NOMO-1 treated with DMSO at 0.1 percent for 48 hours (cell line): ENCODE measurements around the gene LIPJ.

Experiments used
- DNase-seq: peaks from one replicate; lab custom pipeline; 2025; ENCODE audit not compliant: unreplicated experiment; lab: John Stamatoyannopoulos, UW

Gene LIPJ, protein sequence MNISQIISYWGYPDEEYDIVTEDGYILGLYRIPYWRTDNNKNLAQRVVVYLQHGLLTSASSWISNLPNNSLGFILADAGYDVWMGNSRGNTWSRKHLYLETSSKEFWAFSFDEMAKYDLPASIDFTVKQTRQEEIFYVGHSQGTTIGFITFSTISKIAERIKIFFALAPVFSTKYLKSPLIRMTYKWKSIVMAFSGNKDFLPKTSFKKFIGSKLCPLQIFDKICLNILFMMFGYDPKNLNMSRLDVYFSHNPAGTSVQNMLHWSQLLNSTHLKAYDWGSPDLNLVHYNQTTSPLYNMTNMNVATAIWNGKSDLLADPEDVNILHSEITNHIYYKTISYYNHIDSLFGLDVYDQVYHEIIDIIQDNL

DNA sequence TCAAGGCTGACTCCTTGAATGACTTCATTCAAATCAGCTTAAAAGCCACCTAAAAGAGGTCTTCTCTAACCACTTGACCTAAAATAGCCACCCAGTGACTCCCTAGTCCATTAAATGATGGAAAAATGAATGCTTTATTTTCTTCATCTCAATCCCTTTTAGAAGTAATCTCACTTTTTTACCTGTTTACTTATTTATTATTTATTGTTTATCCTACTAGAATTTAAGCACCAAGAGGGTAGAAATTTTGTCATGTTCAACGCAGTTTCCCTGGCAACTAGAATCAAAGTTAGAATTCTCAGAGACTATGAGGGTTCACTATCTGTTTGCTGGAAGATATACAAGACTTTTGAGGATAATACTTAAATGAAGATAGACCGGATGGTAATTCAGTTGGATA is at the start of gene LIPJ:
TSS of gene LIPJ (plus strand) at position 301 of the 400 bp plus-strand sequence. CDS start 3,926 bp downstream, outside the sequence.
- no peak for DNase-seq

DNA sequence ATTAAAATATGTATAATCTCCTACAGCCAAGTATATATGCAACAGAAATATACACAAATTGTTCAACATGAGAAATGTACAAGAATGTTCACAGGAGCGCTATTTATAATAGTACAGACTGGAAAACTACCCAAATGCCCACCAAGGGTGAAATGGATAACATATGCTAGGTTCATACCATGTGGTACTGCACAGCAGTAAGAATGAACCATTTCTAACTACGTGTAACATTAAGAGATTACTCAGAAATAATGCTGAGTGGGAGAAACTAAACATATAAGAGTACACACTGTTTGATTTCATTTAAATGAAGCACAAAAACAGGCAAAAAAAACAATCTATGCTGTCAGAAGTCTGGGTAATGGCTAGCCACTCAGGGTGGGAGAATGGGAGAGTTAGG is 49.2 kb upstream of the LIPJ start:
- DNase-seq, result no peak

- no peak for DNase-seq
These were observed 48.5 kb upstream of the LIPJ start for GRCh38 chr10:88538048-88538447.

DNA sequence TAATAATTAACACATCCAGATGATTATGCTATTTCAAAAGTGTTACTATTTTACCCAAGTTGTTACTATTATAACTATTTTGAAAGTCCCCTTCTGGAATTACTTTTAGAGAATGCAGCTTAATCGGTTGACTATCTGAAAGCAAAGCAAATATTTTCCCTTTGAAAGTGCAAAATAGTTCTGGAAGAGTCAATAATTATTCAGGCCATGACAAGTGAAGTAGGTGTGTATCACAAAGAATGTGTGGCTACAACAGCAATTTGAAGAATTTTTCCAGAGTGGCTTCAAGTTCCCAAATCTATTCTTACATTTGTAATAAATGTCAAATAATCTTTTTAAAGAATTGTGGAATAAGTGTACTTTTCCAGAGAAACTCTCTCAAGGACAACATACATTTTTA is 46.2 kb upstream of the LIPJ start:
- no peak for DNase-seq

GRCh38 chr10:88541116-88541626 is 45.4 kb upstream of the LIPJ start:
- no peak for DNase-seq

GRCh38 chr10:88542522-88542921 is 44.0 kb upstream of the LIPJ start:
- no peak for DNase-seq

GRCh38 chr10:88544140-88544870 is 42.3 kb upstream of the LIPJ start:
- peak; percentile 56 for DNase-seq

GRCh38 chr10:88545359-88545758 is 41.2 kb upstream of the LIPJ start:
- DNase-seq, result no peak

- DNase-seq, result no peak
These were observed 40.1 kb upstream of the LIPJ start for GRCh38 chr10:88546497-88546896.

DNA sequence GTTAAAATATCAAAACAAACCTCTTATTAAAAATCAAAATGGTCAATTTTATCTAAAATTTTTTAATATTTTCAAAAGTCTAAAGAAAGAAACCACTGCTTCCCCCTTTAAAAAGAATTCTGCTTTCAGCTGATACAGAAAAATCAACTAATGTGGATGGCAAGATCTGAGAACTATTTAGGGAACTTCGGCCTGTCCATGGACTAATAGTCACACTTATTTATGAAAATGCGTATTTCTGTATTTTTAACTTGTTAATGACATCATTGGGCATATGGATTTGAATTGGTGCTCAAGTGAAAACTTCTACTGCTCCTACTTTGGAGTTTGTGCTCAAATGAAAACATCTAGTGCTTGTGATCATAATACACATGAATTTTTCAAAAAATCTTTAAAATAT is 35.3 kb upstream of the LIPJ start:
- DNase-seq, result no peak

- DNase-seq, result peak; percentile 93
These were observed 33.3 kb upstream of the LIPJ start for GRCh38 chr10:88553116-88553752.

DNA sequence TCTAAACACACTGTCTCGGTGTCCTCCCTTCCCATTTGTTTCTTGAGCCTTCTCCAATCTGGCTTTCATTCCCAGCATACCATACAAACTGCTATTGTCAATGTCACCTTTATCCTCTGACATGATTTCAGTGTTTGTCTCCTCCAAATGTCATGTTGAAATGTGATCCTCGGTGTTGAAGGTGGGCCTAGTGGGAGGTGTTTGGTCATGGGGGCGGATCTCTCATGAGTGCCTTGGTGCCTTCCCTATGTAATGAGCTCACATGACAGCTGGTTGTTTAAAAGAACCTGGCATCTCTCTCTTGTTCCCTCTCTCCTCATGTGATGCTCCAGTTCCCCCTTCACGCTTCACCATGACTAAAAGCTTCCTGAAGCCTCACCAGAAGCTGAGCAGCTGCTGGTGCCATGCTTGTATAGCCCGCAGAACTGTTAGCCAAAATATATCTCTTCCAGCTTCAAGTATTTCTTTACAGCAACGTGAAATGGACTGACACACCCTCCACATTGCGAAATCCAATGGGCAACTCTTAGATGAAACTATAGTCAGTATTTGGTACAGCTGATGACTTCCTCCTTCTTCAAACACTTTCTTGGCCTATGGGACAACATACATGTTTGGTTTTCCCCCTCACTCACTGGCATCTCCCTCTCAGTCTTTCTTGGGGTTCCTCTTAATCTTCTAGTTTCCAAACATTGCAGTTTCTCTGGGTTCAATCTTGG is 31.2 kb upstream of the LIPJ start:
- peak; percentile 75 for DNase-seq

DNA sequence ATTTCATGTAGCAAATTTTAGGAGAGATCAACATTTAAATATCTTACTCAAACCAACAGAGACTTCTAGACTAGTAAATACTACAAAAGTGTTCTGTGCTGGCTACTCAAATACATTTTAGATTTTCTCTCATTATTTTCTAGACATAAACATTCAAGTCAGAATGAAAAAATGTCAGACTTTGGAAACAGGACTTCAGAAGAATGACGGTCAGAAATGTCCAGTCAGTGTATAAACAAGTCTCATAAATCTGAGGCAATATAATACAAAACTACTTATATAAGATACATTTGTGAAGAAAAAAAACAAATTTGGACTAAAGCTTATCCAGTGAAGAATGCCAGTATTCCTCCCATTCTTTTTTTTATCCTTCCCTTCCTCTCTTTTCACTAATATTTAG is 29.3 kb upstream of the LIPJ start:
- no peak for DNase-seq

- no peak for DNase-seq
These were observed 28.9 kb upstream of the LIPJ start for GRCh38 chr10:88557658-88558057.

DNA sequence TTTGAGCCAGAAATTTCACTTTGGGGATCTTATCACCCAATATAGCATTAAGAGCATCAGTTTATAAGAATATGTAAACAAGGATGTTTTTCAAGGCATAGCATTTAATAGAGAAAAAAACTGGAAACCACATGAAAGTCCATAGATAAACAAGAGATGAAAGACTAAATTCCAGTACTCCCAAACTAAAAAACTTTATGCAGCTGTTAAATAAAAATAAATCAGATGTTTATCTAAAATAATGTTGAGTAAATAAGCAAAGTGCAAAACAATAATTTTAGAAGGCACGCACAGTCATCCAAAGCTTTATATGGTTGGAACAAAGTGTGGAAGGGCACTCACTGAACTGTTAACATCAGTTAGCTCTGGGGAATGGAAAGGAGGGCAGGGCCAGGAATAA is 24.4 kb upstream of the LIPJ start:
- no peak for DNase-seq

DNA sequence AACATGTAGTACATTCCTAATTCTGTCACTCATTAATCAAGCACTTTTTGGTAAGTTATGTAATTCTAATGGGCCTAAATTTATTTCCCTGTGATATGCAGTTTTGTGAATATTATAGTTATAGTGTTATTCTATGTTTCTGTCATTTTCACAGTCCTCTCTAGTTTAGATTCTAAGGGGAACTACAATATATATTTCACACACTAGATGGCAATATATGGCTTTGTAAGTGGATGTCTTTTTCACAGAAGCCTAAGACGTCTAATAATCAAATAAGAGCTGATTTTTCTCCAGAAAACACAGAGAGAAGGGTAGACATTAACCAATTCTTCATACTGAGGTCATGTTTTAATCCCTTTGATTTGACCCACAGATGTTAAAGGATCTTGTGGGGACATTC is 21.5 kb upstream of the LIPJ start:
- DNase-seq, result peak; percentile 55

GRCh38 chr10:88582411-88582805 is 4.2 kb upstream of the LIPJ start:
- DNase-seq, result no peak

- peak; percentile 50 for DNase-seq
These were observed 3.6 kb upstream of the LIPJ start, which contains the start of gene RNLS for GRCh38 chr10:88582806-88583583. TSS of gene RNLS (minus strand) at chr10:88583318.

GRCh38 chr10:88583584-88583957 is 3.0 kb upstream of the LIPJ start:
- DNase-seq, result peak; percentile 37

DNA sequence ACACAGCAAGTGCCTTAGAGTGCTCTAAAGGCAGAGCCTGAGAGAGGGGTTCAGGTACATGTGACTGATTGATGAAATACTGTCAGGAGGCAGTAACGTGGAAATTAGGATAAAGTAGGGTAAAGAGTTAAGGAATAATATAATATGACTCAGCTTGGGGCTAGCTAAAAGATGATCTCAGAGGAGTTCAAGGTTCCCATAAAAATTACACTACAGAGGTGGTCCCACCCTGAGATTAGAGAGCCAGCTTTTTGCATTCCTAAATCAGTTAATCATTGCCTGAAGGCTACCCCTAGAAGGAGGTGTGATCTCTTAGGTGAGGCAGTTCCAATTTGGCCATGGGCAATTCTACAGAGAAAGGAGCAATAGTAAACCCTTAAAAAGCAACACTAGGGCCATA is 5.8 kb downstream of the LIPJ start:
- no peak for DNase-seq
